ENCODE data around the gene BMP7.
"Not testable (repeated sequence)": the region's sequence is repeated elsewhere in the genome, so short reads cannot be mapped to it uniquely, and the experiment has no call there.

The BMP7 gene

DNA sequence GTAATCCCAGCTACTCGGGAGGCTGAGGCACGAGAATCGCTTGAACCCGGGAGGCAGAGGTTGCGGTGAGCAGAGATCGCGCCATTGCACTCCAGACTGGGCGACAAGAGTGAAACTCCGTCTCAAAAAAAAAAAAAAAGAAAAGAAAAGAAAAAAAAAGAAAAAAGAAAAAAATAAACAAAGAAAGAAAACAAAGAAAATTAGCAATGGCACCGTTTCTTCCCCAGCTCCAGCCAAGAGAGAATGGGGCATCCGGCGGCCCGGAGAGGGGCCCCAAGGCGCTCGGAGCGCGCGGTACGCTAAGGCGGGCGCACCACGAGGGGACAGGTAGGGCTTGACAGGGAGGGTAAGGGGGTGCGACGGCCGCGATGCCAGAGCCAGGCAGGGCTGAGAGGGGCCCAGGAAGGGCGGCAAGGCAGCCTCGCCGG lies 1.5 kb downstream of the BMP7 start:
- not testable (repeated sequence) for DNase-seq

DNA sequence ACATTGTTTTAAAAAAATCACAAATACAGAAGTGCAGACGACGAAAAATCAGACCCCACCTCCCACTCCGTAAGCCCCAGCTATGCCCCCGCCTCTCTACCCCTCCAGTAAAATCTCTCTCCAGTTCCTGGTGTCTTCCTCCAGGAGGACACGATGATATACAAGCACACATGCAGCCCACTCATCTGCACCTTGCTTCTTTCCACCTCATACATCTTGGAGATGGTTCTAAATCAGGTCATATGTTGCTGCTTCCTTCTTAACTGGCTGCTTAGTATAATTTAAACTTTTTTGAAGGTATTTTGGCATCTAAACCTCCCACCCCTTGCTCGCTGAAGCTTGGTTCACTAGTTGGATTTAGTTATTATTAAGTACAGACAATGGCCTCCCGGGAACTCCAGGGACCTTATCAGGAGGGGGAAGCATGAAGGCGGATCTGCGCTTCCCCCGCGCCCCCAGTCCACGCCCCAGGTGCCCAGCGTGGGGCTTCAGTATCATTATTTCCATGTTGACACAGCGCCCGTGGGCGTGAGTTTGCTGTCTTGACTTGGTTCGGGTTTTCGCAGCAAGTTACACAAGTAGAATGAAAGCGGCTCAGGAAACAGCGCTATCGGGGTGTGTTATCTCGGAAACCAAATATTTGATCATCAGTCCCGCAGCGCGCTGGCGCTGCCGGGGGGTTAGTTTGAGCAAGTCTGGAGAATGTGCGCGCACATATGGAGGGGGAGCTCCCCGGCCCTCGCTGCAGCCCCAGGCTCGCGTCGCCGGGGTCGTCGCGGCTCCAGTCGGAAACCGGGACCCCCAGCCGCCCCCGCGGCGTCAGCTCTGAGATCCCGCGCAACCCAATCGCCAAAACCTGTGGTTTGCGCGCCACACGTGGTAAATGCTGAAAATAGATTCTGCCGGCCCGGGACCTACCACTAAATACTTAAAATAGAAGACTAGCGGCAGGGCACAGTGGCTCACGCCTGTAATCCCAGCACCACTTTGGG lies 2.3 kb downstream of the BMP7 start:
- DNase-seq: peak; percentile 31 to 48

- no peak for DNase-seq
Observed at GRCh38 chr20:57262784-57263609, 3.4 kb downstream of the BMP7 start.

GRCh38 chr20:57262301-57262700 lies 4.1 kb downstream of the BMP7 start:
- no peak for DNase-seq

DNA sequence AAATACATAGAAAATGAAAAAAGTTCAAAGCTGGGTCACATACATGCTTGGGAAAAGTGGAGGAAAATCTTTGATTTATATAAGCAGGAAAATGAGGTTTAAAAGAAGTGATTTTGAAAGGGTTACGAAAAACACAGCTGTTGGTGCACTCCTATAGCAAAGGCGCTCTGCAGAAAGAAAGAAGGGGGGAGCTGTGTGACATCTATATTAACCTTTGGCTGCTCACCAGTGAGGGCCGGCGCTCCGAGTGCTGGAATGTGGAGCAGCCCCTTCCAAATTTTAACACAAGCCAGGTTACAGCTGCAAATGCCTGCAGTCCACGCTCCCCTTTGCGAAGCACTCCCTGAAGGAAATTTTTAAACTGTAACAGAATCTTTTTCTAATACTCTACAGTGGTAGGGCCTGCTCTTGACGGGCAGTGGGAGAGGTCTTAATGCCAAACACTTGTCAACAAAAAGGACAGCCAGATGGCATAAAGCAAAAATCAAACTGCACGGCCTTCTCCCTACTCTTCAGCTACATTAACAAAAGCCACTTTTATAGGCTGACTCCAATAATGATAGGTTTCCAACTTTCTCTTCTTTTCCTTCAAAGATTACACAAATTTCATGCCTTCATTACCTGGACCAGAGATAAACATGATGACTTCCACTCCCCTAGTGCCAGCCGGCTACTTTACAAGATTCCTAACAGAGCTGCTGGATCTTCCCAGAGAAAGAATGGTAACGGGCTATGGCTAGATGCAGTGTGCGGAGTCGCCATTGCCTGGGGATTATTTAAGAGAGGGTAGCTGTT lies 4.8 kb downstream of the BMP7 start:
- DNase-seq: no peak

- no peak for DNase-seq
Observed at GRCh38 chr20:57260934-57261333, 5.5 kb downstream of the BMP7 start.

- DNase-seq: no peak
Observed at GRCh38 chr20:57259938-57260921, 6.2 kb downstream of the BMP7 start.

- DNase-seq: no peak
Observed at GRCh38 chr20:57259121-57259937, 7.1 kb downstream of the BMP7 start.

DNA sequence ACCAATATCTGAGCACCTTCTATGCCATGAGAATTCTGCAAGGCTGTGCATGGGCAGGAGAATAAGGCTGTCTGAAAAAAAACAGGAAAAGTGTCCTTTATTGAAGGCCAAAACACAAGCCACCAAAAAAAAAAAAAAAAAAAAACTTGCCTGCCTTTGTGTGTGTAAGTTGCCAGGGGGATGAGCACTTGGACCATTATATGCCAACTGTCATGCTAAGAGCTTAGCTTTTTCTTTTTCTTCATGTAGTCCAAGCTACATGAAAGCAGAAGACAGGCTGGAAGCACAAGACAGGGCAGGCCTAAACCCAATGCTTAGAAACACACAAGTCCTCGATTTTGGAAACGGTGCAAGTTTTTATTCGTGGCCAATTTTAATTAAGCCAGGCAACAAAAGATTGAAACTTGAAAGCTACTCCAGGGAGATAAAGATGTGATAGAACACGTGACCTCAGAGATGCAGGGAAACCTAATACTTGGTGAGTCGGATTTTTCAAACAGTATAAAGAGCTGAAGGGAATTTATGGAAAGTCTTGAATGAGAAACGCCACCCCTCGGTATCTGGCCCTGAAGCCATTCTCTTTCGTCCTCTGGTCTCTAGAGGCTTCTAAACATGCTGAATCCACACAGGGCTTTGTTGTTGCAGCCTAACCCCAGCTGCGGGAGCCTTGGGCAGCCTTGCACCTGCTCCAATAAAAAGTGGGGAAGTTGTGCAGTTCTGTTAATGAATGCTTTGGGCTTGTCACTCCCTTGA lies 8.6 kb downstream of the BMP7 start:
- DNase-seq: no peak

DNA sequence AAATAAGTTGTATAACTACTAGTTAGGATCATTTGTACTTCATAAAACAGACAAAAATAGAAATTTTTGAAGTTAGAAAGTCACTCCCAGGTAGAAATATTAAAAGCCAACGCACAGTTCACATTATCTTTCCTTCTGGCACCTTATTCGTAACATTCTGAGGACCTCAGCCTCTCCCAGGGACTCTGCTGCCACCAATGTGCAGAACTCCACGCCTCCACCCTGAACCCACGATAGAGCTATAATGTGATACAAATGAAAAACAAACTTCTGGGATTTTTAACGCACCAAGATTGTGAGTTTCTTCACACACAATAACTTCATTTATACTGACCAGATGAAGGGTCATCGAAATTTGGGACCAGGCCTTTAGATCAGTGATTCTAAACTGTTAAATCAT lies 9.5 kb downstream of the BMP7 start:
- DNase-seq: no peak

DNA sequence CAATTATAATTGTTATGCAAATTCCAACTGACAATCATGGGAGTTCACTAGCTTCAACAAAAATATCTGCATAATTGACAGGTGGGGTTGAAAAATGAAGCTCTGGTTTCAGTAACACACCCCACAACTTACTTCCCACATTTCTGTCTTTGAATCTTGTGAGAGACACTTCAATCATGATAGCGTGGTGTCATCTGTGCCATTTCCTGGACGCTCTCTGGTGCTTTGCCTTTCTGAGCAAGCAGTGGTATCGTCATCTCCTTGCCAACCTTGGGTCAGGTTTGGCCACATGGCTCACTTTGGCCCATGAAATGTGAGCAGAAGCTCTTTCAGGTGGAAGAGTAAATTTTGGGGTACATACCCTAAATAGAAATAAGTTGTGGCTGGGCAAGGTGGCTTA lies 10.2 kb downstream of the BMP7 start:
- DNase-seq: no peak

DNA sequence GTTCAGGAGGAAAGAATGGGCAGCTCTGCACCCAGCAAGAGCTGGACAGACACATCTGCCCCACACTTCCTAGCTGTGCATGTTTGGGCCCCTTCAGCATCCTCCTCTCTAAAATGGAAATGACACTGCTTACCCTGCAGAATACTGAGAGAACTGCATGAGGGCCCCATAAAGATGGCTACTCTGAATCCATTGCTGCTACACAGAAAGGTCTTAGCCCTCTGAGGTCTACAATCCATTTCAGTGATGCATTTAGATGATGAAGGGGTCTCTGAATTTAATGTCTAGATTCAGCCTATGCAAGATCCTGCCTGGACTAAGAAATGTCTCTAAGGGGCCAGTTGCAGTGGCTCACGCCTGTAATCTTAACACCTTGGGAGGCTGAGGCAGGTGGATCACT lies 11.3 kb downstream of the BMP7 start:
- DNase-seq: no peak

DNA sequence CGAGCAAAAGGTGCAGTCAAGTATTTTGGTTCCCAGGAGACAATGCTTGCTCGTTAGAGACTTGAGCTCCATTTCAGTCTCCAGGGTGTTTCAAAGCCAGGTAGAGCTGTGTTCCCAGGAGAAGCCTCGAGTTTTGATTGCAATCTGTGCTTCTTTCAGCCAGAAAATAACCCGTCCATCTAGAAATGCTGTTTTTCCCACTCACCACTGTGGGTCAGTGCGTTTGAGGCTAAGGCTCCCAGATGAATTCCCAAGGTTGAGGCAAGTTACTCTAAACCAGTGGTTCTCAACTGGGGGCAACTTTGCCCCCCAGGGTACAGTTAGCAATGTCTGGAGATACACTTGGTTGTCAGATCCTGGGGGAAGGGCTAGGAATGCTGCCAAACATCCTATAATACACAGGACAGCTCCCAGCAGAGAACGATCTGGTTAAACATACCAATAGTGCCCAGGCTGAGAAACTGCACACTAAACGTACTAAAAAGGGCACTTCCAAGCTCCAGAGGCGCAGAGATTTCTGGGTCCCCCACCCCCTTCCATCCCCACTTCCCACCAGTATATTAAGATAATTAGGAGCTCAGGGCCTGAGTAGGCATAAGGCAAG lies 13.8 kb downstream of the BMP7 start:
- DNase-seq: no peak

- DNase-seq: no peak
Observed at GRCh38 chr20:57251949-57252348, 14.5 kb downstream of the BMP7 start.

DNA sequence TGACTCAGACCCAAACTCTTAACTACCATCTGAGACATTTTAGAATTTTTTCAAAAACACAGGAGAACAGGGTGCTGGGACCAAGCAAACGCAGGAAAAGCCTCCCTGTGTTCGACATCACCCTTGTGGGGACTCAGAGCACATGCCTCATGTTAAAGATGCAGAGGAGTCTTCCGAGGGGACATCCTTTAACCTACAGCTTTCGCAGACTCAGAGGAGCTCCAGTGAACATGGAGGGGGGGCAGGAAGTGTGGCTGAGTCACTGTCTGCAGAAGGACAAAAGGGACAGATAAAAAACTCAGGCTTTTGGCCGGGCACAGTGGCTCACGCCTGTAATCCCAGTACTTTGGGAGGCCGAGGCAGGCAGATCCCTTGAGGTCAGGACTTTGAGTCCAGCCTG lies 15.1 kb downstream of the BMP7 start:
- peak in 1 of 2 experiments; percentile 30 for DNase-seq

DNA sequence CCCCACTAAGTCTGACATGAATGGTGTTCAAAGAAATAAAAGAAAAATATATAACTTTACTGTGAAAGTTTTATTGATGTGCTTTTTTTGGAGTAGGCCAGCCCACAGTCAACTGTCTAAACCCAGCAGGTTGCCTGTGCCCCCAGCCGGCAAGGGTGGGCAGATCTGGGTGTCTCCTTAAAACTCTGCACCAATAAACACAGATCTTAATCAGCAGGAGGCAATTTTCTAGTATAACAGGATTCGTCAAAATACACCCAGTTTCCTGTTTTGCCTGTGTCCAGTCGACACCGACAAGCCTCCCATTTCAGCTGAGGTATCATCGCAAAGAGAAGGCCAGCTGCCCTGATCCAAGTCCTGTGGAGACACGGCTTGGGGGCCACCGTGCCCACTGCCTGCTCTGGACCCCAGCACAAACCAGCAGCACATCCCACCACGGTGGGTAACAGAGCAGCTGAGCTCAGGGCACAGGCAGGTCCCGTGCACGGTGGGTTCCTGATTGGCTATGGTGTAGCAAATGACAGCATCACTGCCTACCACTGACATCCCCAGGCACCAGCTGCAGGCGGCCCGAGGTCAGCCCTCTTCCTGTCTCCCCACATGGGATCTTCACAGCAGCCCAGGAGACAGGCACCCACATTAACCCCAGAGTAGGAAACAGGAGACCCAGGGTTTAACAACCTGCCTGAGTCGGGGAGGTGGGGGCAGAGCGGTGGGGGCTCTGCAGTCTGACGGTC lies 15.7 kb downstream of the BMP7 start:
- DNase-seq: peak; percentile 31 to 40

DNA sequence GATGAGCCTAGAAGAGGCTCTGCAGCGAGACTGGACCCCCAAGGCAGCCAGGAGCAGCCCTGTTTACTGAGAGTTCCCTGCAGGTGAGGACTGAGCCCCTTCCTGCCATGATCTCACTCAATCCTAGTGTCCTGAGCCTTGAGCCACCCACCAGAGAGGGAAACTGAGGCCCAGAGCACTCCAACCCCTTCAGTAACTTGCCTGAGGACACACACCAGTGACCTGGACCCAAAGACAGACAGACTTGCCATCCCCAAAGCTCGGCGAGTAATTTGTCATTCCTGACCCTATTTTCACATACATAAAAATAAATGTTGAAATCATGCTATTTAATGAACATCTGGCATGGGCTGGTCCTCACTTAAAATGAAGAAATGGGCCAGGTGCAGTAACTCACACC lies 16.7 kb downstream of the BMP7 start:
- no peak for DNase-seq

DNA sequence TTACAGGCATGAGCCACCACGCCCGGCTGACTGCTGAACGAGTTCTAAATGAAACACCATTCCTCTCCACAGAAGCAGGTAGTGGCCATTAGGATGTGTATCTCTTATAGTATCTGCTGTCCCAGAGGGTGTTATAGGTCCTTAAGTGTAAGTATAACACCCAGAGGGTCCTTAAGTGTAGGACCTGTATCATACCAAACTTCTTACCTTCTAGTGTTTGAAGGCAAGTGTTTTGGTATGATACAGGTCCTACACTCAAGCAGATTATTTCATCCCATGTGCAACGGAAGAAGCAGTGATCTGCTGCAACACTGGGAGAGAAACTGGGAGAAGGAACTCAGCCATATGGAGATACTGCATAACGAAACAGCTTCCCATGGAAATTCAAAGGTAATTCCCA lies 17.4 kb downstream of the BMP7 start:
- DNase-seq: no peak
